ENCODE measurements around the gene LBX2. TPM values are rescaled to one million over a fixed set of nuclear protein-coding genes. Genes with fewer than 3 reads are reported as not detected.

LBX2 gene
- total and polyA plus RNA-seq, 10 of the 15 experiments (the other 5 are each of a cell fraction or from before 2014, with no cell fraction given): 0.08 to 4.0 (median 0.27) TPM

DNA sequence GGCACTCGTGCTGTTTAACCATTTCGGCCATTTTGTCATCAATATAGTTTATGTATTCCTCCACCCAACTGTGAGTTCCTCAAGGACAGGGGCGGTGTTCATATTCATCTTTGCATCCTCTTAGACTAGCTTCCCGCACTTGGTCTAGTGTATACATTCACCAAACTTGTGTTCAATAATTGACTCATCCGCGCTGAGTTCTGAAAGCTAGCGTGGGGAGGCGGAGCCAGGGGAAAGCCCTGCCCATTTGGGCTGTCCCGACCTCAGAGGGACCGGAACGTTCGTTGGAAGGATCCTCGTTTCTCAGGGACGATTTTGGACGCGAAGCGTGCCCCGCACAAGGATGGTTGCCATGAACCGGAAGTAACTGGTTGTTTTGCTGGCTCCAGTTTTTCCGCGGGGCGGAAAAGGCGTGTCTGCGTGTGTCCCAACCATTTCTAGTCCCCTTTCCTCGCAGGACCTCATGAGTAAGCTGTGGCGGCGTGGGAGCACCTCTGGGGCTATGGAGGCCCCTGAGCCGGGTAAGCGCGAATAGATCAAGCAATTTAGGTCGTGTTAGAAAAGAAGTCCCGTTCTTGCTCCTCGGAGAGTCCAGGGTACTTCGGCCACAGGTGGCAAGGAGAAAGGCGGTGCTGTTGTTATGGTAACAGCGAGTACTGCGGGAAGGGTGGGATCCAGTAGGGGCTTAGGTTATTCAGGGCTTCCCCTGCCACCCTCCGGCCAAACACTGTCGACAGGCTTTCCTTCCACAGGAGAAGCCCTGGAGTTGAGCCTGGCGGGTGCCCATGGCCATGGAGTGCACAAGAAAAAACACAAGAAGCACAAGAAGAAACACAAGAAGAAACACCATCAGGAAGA lies 44.5 kb downstream of the LBX2 start, which contains the start of gene INO80B (continued):
- TF ChIP-seq, protein P1, sequence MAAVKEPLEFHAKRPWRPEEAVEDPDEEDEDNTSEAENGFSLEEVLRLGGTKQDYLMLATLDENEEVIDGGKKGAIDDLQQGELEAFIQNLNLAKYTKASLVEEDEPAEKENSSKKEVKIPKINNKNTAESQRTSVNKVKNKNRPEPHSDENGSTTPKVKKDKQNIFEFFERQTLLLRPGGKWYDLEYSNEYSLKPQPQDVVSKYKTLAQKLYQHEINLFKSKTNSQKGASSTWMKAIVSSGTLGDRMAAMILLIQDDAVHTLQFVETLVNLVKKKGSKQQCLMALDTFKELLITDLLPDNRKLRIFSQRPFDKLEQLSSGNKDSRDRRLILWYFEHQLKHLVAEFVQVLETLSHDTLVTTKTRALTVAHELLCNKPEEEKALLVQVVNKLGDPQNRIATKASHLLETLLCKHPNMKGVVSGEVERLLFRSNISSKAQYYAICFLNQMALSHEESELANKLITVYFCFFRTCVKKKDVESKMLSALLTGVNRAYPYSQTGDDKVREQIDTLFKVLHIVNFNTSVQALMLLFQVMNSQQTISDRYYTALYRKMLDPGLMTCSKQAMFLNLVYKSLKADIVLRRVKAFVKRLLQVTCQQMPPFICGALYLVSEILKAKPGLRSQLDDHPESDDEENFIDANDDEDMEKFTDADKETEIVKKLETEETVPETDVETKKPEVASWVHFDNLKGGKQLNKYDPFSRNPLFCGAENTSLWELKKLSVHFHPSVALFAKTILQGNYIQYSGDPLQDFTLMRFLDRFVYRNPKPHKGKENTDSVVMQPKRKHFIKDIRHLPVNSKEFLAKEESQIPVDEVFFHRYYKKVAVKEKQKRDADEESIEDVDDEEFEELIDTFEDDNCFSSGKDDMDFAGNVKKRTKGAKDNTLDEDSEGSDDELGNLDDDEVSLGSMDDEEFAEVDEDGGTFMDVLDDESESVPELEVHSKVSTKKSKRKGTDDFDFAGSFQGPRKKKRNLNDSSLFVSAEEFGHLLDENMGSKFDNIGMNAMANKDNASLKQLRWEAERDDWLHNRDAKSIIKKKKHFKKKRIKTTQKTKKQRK (IDR thresholded peaks at IDR 0.05; ENCODE audit: low read depth, low read length): no peak
- TF ChIP-seq ZNF384 (IDR thresholded peaks at IDR 0.05; ENCODE audit: borderline replicate concordance, low read depth, low read length) (no peak), LARP7 (IDR thresholded peaks at IDR 0.05) (no peak), BHLHE40 (IDR thresholded peaks at IDR 0.05; ENCODE audit: borderline replicate concordance in 1 of 2, low read depth in 2 of 2, low read length in 1 of 2) (peak; percentile 9 to 57; a peak in 1 of 4 replicates), YY1 (IDR thresholded peaks at IDR 0.05; ENCODE audit: low read depth, low read length) (peak; percentile 99), RAD51 (IDR thresholded peaks at IDR 0.05) (no peak), EP300 (IDR thresholded peaks at IDR 0.05; ENCODE audit: borderline replicate concordance in 1 of 2, control insufficient read depth in 1 of 2, low read depth in 2 of 2, low read length in 2 of 2) (no peak), SRF (IDR thresholded peaks at IDR 0.05; ENCODE audit: low read depth in 2 of 2, low read length in 2 of 2) (peak in 1 of 2 experiments; percentile 68; a peak in 2 of 4 replicates), MXI1 (IDR thresholded peaks at IDR 0.05; ENCODE audit: low read depth, low read length) (peak; percentile 97), ZNF622 (IDR thresholded peaks at IDR 0.05) (no peak), HDGF (IDR thresholded peaks at IDR 0.05) (no peak), MTA2 (IDR thresholded peaks at IDR 0.05; ENCODE audit: low read depth) (peak; percentile 91), TCF7 (IDR thresholded peaks at IDR 0.05; ENCODE audit: borderline replicate concordance) (no peak; the same call in 1 of the 2 replicates), BMI1 (IDR thresholded peaks at IDR 0.05; ENCODE audit: borderline replicate concordance) (peak; percentile 96), IKZF2 (IDR thresholded peaks at IDR 0.05) (peak in 1 of 2 experiments; percentile 68; a peak in 3 of 4 replicates), SUPT20H (IDR thresholded peaks at IDR 0.05; ENCODE audit: borderline replicate concordance, control insufficient read depth, low read depth, low read length) (no peak), SP1 (IDR thresholded peaks at IDR 0.05; ENCODE audit: low read depth, low read length) (peak; percentile 93)
- TF ChIP-seq, protein P2, sequence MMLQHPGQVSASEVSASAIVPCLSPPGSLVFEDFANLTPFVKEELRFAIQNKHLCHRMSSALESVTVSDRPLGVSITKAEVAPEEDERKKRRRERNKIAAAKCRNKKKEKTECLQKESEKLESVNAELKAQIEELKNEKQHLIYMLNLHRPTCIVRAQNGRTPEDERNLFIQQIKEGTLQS (IDR thresholded peaks at IDR 0.05; ENCODE audit: borderline replicate concordance, extremely low read depth, low read depth, low read length): no peak
- TF ChIP-seq, protein P3, sequence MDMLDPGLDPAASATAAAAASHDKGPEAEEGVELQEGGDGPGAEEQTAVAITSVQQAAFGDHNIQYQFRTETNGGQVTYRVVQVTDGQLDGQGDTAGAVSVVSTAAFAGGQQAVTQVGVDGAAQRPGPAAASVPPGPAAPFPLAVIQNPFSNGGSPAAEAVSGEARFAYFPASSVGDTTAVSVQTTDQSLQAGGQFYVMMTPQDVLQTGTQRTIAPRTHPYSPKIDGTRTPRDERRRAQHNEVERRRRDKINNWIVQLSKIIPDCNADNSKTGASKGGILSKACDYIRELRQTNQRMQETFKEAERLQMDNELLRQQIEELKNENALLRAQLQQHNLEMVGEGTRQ (IDR thresholded peaks at IDR 0.05; ENCODE audit: borderline replicate concordance, low read depth, low read length): no peak
- TF ChIP-seq, protein P4, sequence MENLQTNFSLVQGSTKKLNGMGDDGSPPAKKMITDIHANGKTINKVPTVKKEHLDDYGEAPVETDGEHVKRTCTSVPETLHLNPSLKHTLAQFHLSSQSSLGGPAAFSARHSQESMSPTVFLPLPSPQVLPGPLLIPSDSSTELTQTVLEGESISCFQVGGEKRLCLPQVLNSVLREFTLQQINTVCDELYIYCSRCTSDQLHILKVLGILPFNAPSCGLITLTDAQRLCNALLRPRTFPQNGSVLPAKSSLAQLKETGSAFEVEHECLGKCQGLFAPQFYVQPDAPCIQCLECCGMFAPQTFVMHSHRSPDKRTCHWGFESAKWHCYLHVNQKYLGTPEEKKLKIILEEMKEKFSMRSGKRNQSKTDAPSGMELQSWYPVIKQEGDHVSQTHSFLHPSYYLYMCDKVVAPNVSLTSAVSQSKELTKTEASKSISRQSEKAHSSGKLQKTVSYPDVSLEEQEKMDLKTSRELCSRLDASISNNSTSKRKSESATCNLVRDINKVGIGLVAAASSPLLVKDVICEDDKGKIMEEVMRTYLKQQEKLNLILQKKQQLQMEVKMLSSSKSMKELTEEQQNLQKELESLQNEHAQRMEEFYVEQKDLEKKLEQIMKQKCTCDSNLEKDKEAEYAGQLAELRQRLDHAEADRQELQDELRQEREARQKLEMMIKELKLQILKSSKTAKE (IDR thresholded peaks at IDR 0.05; ENCODE audit: low read depth, poor library complexity, severe bottlenecking): peak; percentile 68
- TF ChIP-seq, protein P5, sequence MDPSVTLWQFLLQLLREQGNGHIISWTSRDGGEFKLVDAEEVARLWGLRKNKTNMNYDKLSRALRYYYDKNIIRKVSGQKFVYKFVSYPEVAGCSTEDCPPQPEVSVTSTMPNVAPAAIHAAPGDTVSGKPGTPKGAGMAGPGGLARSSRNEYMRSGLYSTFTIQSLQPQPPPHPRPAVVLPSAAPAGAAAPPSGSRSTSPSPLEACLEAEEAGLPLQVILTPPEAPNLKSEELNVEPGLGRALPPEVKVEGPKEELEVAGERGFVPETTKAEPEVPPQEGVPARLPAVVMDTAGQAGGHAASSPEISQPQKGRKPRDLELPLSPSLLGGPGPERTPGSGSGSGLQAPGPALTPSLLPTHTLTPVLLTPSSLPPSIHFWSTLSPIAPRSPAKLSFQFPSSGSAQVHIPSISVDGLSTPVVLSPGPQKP (IDR thresholded peaks at IDR 0.05; ENCODE audit: low read depth, low read length): peak; percentile 74; the same call in 1 of the 2 replicates
